HCT116 (cell line): ENCODE measurements around the gene SYTL3. TPM values are rescaled to one million over a fixed set of nuclear protein-coding genes. Genes with fewer than 3 reads are reported as not detected.

ENCODE experiments used
- ATAC-seq: fragments of 200-7000 bp; cut with Tn5 transposase; 2 replicates; pipeline ENCODE4 v1.9.1; 2020; ENCODE audit warnings: mild to moderate bottlenecking, moderate library complexity
- BruUV-seq: library from RNA; stranded (reverse); fragments of 400-500 nt; replicated peaks from 2 replicates; lab custom pipeline; 2021; lab: Mats Ljungman, UMichigan
- CTCF ChIA-PET: fragments of 300-600 bp; sonication (Branson Sonifier 250); formaldehyde crosslinking; loops from one replicate; lab custom pipeline; 2021; ENCODE audit warnings: antibody characterized with exemption; lab: Charles Lee
- POLR2A ChIA-PET: fragments of 300-600, 350-600 bp; sonication (Branson Sonifier 250); formaldehyde crosslinking; loops from one replicate; lab custom pipeline; 2021; ENCODE audit warnings: antibody characterized with exemption; lab: Charles Lee
- RAD21 ChIA-PET, 2 experiments: fragments of 300-600 bp; sonication (Branson Sonifier 250); formaldehyde crosslinking; loops; one replicate each; lab custom pipeline; 2023; ENCODE audit warnings: low total read pairs in 2 of 2; ENCODE audit not compliant: uncharacterized antibody in 2 of 2, unreplicated experiment in 2 of 2, low non-redundant PET in 1 of 2; lab: Charles Lee
- DNase-seq: peaks from one replicate; pipeline ENCODE4 v3.0.0-alpha.2; 2010; ENCODE audit warnings: low read depth, low spot score
- H2AFZ ChIP-seq: fragments of 200-600 bp; shearing (Covaris generic), sonication (generic); 2 replicates; pipeline ENCODE4 v1.6.1; 2017; ENCODE audit warnings: low read depth, mixed run types, mixed read lengths, antibody characterized with exemption, low read length; ENCODE audit not compliant: poor library complexity, severe bottlenecking
- H3K27ac ChIP-seq: 2 replicates; pipeline ENCODE4 v1.5.1; 2012; ENCODE audit warnings: low read depth, low read length
- H3K27me3 ChIP-seq: fragments of 200-600 bp; sonication (generic); 2 replicates; pipeline ENCODE4 v1.6.1; 2016; ENCODE audit warnings: mixed run types, low read length, mixed read lengths; ENCODE audit not compliant: insufficient read depth
- H3K36me3 ChIP-seq, 2 experiments: fragments of 200-500 bp in 1 of 2; fragments of 200-600 bp in 1 of 2; sonication (Bioruptor generic) in 1 of 2; sonication (generic) in 1 of 2; 2 replicates each; pipeline versions ENCODE4 v1.5.1 to v1.6.1; 2014 to 2016; ENCODE audit warnings: low read length in 2 of 2, inconsistent platforms in 1 of 2, mixed read lengths in 1 of 2, mixed run types in 1 of 2; ENCODE audit not compliant: insufficient read depth in 2 of 2, control insufficient read depth in 1 of 2
- H3K4me1 ChIP-seq, 2 experiments: fragments of 200-600 bp in 1 of 2; sonication (generic) in 1 of 2; 2 replicates each; pipeline versions ENCODE4 v1.5.1 to v1.6.1; 2012 to 2017; ENCODE audit warnings: low read length in 2 of 2, inconsistent platforms in 1 of 2, mild to moderate bottlenecking in 1 of 2, mixed read lengths in 1 of 2, mixed run types in 1 of 2, moderate library complexity in 1 of 2; ENCODE audit not compliant: insufficient read depth in 2 of 2, control insufficient read depth in 1 of 2
- H3K4me2 ChIP-seq: fragments of 200-600 bp; sonication (generic); 2 replicates; pipeline ENCODE4 v1.6.1; 2017; ENCODE audit warnings: mixed run types, low read length, mixed read lengths
- H3K4me3 ChIP-seq, 2 experiments: fragments of 200-600 bp in 1 of 2; sonication (generic) in 1 of 2; replicated peaks in 1 of 2; 2 replicates each; pipeline ENCODE4 v1.5.1; 2011 to 2016; ENCODE audit warnings: low read length in 2 of 2, control low read depth in 1 of 2, low read depth in 1 of 2, mild to moderate bottlenecking in 1 of 2, mixed read lengths in 1 of 2, mixed run types in 1 of 2
- H3K79me2 ChIP-seq: fragments of 200-600 bp; sonication (generic); 2 replicates; pipeline ENCODE4 v1.6.1; 2017; ENCODE audit warnings: mild to moderate bottlenecking, mixed run types, low read length, moderate library complexity, mixed read lengths; ENCODE audit not compliant: insufficient read depth
- H3K9ac ChIP-seq: fragments of 200-600 bp; sonication (generic); 2 replicates; pipeline ENCODE4 v1.6.1; 2016; ENCODE audit warnings: low read length, mixed read lengths
- H3K9me2 ChIP-seq: fragments of 200-600 bp; sonication (generic), shearing (Covaris generic); 2 replicates; pipeline ENCODE4 v1.6.1; 2017; ENCODE audit warnings: mixed run types, mild to moderate bottlenecking, moderate library complexity; ENCODE audit not compliant: insufficient read depth
- H3K9me3 ChIP-seq, 2 experiments: fragments of 200-500 bp in 1 of 2; fragments of 200-600 bp in 1 of 2; sonication (Bioruptor generic) in 1 of 2; sonication (generic) in 1 of 2; 2 replicates each; pipeline ENCODE4 v1.6.1; 2014 to 2017; ENCODE audit warnings: low read length in 2 of 2, mixed read lengths in 2 of 2, inconsistent platforms in 1 of 2, low read depth in 1 of 2, mild to moderate bottlenecking in 1 of 2, mixed run types in 1 of 2, moderate library complexity in 1 of 2; ENCODE audit not compliant: control insufficient read depth in 1 of 2, insufficient read depth in 1 of 2
- H4K20me1 ChIP-seq: fragments of 200-600 bp; sonication (generic), shearing (Covaris generic); 2 replicates; pipeline ENCODE4 v1.6.1; 2017; ENCODE audit warnings: mixed run types, mild to moderate bottlenecking, moderate library complexity; ENCODE audit not compliant: insufficient read depth
- EZH2 ChIP-seq: fragments of 200-600 bp; sonication (generic); IDR thresholded peaks from 2 replicates; pipeline ENCODE4 v1.6.1; 2017; ENCODE audit warnings: antibody characterized with exemption, mixed run types
- JUND ChIP-seq: IDR thresholded peaks from 2 replicates; pipeline ENCODE4 v1.6.1; 2012
- POLR2AphosphoS5 ChIP-seq: IDR thresholded peaks from 2 replicates; pipeline ENCODE4 v1.6.1; 2011; ENCODE audit warnings: mild to moderate bottlenecking, low read depth, low read length, moderate library complexity
- intact Hi-C: fragments of 100-400 bp; cut with micrococcal nuclease; formaldehyde crosslinking; loops from 2 replicates; pipeline ENCODE4 v1.10.0; 2022
- total RNA-seq: library from RNA; stranded (reverse); gene quantifications from one replicate; pipeline ENCODE4 v1.2.1, GENCODE V29; 2021; ENCODE audit not compliant: unreplicated experiment

Gene SYTL3
- total RNA-seq, 1 experiment from 2014 or later: 55.3 TPM

DNA sequence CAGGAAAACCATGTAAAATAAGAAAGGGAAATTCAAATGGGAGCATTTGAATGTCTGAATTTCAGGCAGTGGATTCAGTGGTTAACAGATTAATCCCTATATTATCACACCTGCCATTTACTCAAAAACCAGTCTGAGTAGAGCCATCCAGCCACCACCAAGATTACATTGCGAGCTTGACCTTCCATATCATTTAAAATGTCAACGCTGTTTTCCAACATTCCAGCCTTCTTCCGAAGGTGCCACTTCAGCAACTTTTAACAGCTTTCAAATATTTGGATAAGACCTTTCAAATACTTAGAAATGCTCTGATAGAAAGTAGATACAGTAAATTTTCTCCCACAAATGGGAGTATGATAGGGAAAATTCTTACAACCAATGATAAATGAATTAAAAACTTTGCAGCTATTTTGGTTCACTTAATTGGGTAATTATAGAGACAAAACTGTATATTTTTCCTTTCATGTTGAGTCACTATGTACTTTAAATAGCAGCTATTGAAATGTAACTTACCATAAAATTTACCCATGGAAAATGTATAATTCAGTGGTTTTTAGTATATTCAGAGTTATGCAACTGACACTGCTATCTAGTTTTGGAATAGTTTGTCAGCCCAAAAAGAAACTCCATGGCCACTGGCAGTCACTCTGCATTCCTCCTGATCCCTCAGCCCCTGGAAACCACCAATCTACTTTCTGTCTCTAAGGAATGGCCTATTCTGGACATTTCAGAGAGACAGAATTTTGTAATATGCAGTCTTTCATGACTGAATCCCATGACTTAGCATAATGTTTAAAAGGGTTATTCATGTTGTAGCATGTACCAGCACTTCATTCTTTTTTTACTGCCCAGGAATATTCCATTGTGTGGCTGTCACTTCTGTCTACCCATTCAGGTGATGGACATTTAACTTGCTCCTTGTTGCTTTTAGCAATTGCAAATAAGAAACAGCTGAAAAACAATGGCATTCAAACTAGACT, 147.8 kb downstream of the SYTL3 start:
- Histone ChIP-seq H3K9ac (peak overlapping the region; percentile 1; the same call in 1 of the 2 replicates), H3K9me2 (no peaks in the 10 kb centered on the region), H3K4me1 (peaks cover 96 to 100% of the 10 kb centered on the region in 2 experiments), H3K4me2 (peak overlapping the region; percentile 4), H3K9me3 (no peaks in the 10 kb centered on the region), H2AFZ (no peak overlapping the region), H3K36me3 (peaks cover 0 to 66% of the 10 kb centered on the region in 2 experiments; a peak in 3 of 4 replicates), H4K20me1 (peaks cover 90% of the 10 kb centered on the region), H3K27ac (peak overlapping the region; percentile 57; the same call in 1 of the 2 replicates), H3K4me3 (no peak overlapping the region), H3K27me3 (no peaks in the 10 kb centered on the region), H3K79me2 (peaks cover 100% of the 10 kb centered on the region)
- no peak for ATAC-seq
- intact Hi-C loops: no loop called here
- CTCF ChIA-PET: no interaction called here
- RAD21 ChIA-PET: no interaction called here
- no TSS peak for BruUV-seq
- POLR2A ChIA-PET: interaction anchor here (0.7 to 1.5 kb wide), 2 partner anchors 9 to 72 kb away, joined by 3 to 5 read pairs; no protein-coding TSS in a partner anchor
- no peak for TF ChIP-seq JUND
- TF ChIP-seq POLR2AphosphoS5: peak; percentile 48; the same call in 1 of the 2 replicates
- DNase-seq: no peak

DNA sequence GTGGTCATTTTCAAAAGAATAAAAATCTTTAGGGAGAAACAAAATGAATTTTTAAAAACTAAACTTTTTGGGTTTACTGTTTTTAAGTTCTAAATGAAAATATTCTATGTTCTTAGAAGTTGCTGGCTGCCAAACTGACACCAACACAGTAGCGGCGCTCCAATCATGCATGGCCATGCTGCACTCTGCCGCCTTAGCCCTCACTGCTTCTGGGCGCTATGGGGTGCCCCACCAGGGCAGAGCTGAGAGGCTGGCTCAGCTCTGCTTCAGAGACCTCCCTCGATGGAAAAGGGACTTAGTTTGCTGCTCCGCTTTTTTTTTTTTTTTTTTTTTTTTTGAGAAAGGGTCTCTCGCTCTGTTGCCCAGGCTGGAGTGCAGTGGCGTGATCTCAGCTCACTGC, 148.5 kb downstream of the SYTL3 start:
- ATAC-seq (no peak), DNase-seq (no peak)
- Histone ChIP-seq H4K20me1 (peaks cover 90% of the 10 kb centered on the region), H2AFZ (no peak overlapping the region), H3K4me2 (peak overlapping the region; percentile 40; the same call in 1 of the 2 replicates), H3K27me3 (no peaks in the 10 kb centered on the region), H3K4me3 (no peak overlapping the region), H3K36me3 (peaks cover 0 to 72% of the 10 kb centered on the region in 2 experiments; a peak in 3 of 4 replicates), H3K27ac (peak overlapping the region; percentile 57), H3K79me2 (peaks cover 100% of the 10 kb centered on the region), H3K4me1 (peaks cover 96 to 100% of the 10 kb centered on the region in 2 experiments), H3K9me3 (no peaks in the 10 kb centered on the region), H3K9ac (peak overlapping the region; percentile 1; the same call in 1 of the 2 replicates), H3K9me2 (no peaks in the 10 kb centered on the region)
- ChIA-PET POLR2A (interaction anchor here (0.7 to 1.5 kb wide), 2 partner anchors 9 to 72 kb away, joined by 3 to 5 read pairs; no protein-coding TSS in a partner anchor), CTCF (no interaction called here), RAD21 (no interaction called here)
- TF ChIP-seq POLR2AphosphoS5 (peak; percentile 44), EZH2 (no peak)
- no TSS peak for BruUV-seq
- intact Hi-C loops: no loop called here
